ENCODE measurements around the gene BANP.

- TF ChIP-seq CTCF (IDR thresholded peaks at IDR 0.05) (no peak), POLR2AphosphoS5 (IDR thresholded peaks at IDR 0.05; ENCODE audit: insufficient read depth in 1 of 2, low read depth in 1 of 2) (no peak)
Observed at GRCh38 chr16:87984632-87985267, 33.5 kb downstream of the BANP start.
